Heart right ventricle (tissue), 16 donors: ENCODE measurements around the gene CPTP. TPM values are rescaled to one million over a fixed set of nuclear protein-coding genes. Genes with fewer than 3 reads are reported as not detected.

Source experiments
- ATAC-seq, 8 donors: fragments of 200-7000 bp; cut with Tn5 transposase; one replicate each; pipeline ENCODE4 v1.9.1; 2020; ENCODE audit warnings: mild to moderate bottlenecking in 8 of 8, moderate library complexity in 8 of 8, moderate number of reproducible peaks in 1 of 8
- DNase-seq, 2 donors: peaks; one replicate each; pipeline ENCODE4 v3.0.0-alpha.2; 2020
- H3K27ac ChIP-seq, 10 donors: fragments of 200-600 bp; sonication (generic) in 2 of 10; one replicate each; pipeline versions ENCODE4 v1.5.0 to v1.8.0; 2020 to 2022; ENCODE audit warnings: mild to moderate bottlenecking in 3 of 10
- H3K27me3 ChIP-seq, 7 donors: fragments of 200-600 bp; one replicate each; pipeline ENCODE4 v1.8.0; 2021 to 2022; ENCODE audit warnings: mild to moderate bottlenecking in 2 of 7
- H3K36me3 ChIP-seq, 9 donors: fragments of 200-600 bp; sonication (generic) in 1 of 9; one replicate each; pipeline versions ENCODE4 v1.5.0 to v1.8.0; 2020 to 2022; ENCODE audit warnings: mild to moderate bottlenecking in 2 of 9
- H3K4me1 ChIP-seq, 9 donors: fragments of 200-600 bp; sonication (generic) in 1 of 9; one replicate each; pipeline versions ENCODE4 v1.5.0 to v1.8.0; 2020 to 2022; ENCODE audit warnings: mild to moderate bottlenecking in 4 of 9
- H3K4me3 ChIP-seq, 10 donors: fragments of 200-600 bp; sonication (generic) in 2 of 10; one replicate each; pipeline versions ENCODE4 v1.5.0 to v1.8.0; 2020 to 2022; ENCODE audit warnings: mild to moderate bottlenecking in 7 of 10, moderate library complexity in 2 of 10
- H3K9me3 ChIP-seq, 11 donors: fragments of 200-600 bp in 10 of 11; sonication (generic) in 2 of 11; one replicate each; pipeline versions ENCODE4 v1.5.0 to v1.8.0; 2013 to 2022; ENCODE audit warnings: mild to moderate bottlenecking in 2 of 11, control low read depth in 1 of 11, moderate library complexity in 1 of 11
- WGBS, 2 donors: extraction: QIAGEN DNeasy Blood & Tissue Kit; methylation state at CpG; one replicate each; pipeline ENCODE4 v1.1.7; 2013; ENCODE audit warnings: inconsistent platforms in 1 of 2; 5-methylcytosine and 5-hydroxymethylcytosine counted together
- intact Hi-C, 10 donors: fragments of 100-400 bp; cut with DNase I; formaldehyde crosslinking; loops; one replicate each; pipeline versions ENCODE4 v1.11.1 to v1.14.2; 2022
- polyA plus RNA-seq, 2 donors: library from polyadenylated mRNA; stranded (reverse); fragments of 200-250 nt; gene quantifications; one replicate each; pipeline ENCODE4 v1.2.3, GENCODE V29; 2013
- total RNA-seq, 10 donors: library from RNA; stranded (reverse); fragmentation: NEBNext Ultra II Directional in 3 of 10; extraction: Animal tissue kit (Norgen Biotek cat#: 25700) in 3 of 10; gene quantifications; one replicate each; pipeline versions ENCODE4 v1.2.1 to v1.2.4, GENCODE V29; 2021 to 2023
- TF ChIP-seq, protein P1 (sequence below), 9 donors: fragments of 200-600 bp; sonication (generic) in 2 of 9; IDR thresholded peaks; one replicate each; pipeline versions ENCODE4 v1.5.0 to v1.8.0; 2021 to 2022; ENCODE audit warnings: antibody characterized with exemption in 9 of 9, mild to moderate bottlenecking in 5 of 9, moderate library complexity in 1 of 9
- donor health status: Arrhythmogenic right ventricular cardiomyopathy.
- donor health status: ischemic (EF 13 %, LVEDD 7.1; RV severe dilation, severe dysfunction).
- donor health status: healthy with polysubstance abuse.
- donor health status: DM: no; HTN: yes; CAD: no.
- donor health status: DM: no; HTN: no; CAD: no.
- donor health status: ischemic (EF 25% LVEDD 6.9; RV normal size, moderate dysfunction).
- donor health status: ischemic (EF 25% LVEDD 5.7; RV mildly dilated, moderate dysfunction).
- donor health status: healthy.
- donor health status: DM: yes; HTN: yes; CAD: no.
- donor health status: Ischemic cardiomyopathy.
- donor health status: ischemic (EF 35%, LVEDD 5.7; RV mildly dilated, moderate dysfunction).
- donor health status: nonischemic (EF 11% LVEDD 7.7; RV severe dilation, severe dysfunction).
- donor health status: DM: yes; HTN: yes; CAD: no.
- donor health status: PGD.
- donor health status: ischemic (EF 29% LVEDD 5.4; RV normal size, mild dysfunction).
- donor health status: nonischemic (EF 23%, LVEDD 6.1; RV moderate dilation, normal function).

Gene CPTP
- total and polyA plus RNA-seq, 12 donors = 49.4 to 222 (median 65.4) TPM

GRCh38 chr1:1278620-1279019, 46.0 kb upstream of the CPTP start:
- no peak overlapping the region for H3K27ac ChIP-seq
- intact Hi-C loops = no loop called here
- no peaks in the 10 kb centered on the region for H3K36me3 ChIP-seq
- no peak for ATAC-seq
- 95 to 96% methylated on average over 13 of the region's 13 CpGs for WGBS, 2 donors
- H3K4me1 ChIP-seq = peaks cover 5 to 20% (median 9%) of the 10 kb centered on the region in 9 donors
- H3K27me3 ChIP-seq = no peaks in the 10 kb centered on the region
- H3K4me3 ChIP-seq = no peak overlapping the region
- DNase-seq = no peak
- TF ChIP-seq, protein P1, sequence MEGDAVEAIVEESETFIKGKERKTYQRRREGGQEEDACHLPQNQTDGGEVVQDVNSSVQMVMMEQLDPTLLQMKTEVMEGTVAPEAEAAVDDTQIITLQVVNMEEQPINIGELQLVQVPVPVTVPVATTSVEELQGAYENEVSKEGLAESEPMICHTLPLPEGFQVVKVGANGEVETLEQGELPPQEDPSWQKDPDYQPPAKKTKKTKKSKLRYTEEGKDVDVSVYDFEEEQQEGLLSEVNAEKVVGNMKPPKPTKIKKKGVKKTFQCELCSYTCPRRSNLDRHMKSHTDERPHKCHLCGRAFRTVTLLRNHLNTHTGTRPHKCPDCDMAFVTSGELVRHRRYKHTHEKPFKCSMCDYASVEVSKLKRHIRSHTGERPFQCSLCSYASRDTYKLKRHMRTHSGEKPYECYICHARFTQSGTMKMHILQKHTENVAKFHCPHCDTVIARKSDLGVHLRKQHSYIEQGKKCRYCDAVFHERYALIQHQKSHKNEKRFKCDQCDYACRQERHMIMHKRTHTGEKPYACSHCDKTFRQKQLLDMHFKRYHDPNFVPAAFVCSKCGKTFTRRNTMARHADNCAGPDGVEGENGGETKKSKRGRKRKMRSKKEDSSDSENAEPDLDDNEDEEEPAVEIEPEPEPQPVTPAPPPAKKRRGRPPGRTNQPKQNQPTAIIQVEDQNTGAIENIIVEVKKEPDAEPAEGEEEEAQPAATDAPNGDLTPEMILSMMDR (IDR thresholded peaks at IDR 0.05) = no peak
- H3K9me3 ChIP-seq = no peaks in the 10 kb centered on the region

DNA sequence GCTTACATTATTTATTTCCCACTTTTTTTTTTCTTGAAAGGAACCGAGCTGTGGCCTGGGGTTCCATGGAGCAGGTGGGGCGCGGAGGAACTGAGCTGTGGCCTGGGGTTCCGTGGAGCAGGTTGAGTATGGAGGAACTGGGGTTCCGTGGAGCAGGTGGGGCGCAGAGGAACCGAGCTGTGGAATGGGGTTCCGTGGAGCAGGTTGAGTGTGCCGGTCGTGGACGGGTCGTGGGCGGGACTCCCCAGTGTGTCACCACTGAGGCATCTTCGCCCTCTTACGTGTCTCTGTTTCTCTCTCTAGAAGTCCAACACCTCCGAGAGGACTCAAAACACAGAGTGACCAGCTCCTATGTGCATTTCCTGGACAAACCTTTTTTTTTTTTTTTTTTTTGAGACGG, 45.6 kb upstream of the CPTP start:
- ATAC-seq (no peak), DNase-seq (no peak)
- intact Hi-C loops = no loop called here
- H3K9me3 ChIP-seq = no peaks in the 10 kb centered on the region
- H3K36me3 ChIP-seq = no peaks in the 10 kb centered on the region
- H3K27ac ChIP-seq = no peak overlapping the region
- H3K4me3 ChIP-seq = no peak overlapping the region
- TF ChIP-seq, protein P1 (IDR thresholded peaks at IDR 0.05) = no peak
- H3K4me1 ChIP-seq = peaks cover 5 to 20% (median 8%) of the 10 kb centered on the region in 9 donors
- WGBS, 2 donors = 92 to 93% methylated on average over 16 of the region's 17 CpGs
- no peaks in the 10 kb centered on the region for H3K27me3 ChIP-seq

DNA sequence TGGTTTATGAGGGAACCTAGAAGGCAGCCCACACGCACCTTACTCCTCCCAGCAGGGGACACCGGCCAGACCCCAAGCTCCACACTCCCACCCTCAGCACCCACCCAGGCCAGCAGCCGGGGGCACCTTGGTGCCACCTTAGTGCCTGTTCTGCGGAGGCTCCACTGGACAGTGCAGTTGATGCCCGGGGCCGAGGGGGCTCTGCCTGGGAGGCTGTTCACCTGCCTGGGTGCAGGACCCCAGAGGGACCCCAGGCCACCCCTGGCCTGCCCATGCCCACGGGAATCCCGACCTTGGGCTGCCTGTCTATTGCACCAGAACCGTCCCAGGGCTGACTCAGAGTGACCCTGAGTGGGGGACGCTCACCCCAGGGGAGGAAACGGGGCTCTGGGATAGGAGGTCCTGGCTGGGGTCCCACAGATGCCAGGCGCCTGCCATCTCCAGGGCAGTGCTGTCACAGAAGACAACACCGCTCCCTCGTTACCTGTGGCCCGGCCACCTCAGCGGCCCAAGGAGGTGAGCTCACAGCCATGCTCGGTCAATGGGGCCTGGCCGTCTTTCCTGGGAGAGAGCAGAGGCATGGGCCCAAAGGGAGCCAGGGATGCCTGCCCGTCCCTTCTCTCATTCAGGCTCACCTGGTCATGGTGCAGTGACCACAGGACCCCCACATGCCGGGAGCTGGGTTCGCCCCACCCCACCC, 43.7 kb upstream of the CPTP start:
- TF ChIP-seq, protein P1 (IDR thresholded peaks at IDR 0.05) = no peak
- Histone ChIP-seq H3K27ac (peak overlapping the region in 1 of 10 donors; percentile 31), H3K4me1 (peaks cover 0 to 11% (median 0%) of the 10 kb centered on the region in 9 donors), H3K4me3 (no peak overlapping the region), H3K27me3 (peaks cover 0 to 12% (median 8%) of the 10 kb centered on the region in 7 donors), H3K9me3 (no peaks in the 10 kb centered on the region), H3K36me3 (no peaks in the 10 kb centered on the region)
- intact Hi-C loops = no loop called here
- ATAC-seq (peak in 4 of 8 donors; percentile 2 to 7 (median 6)), DNase-seq (peak in 1 of 2 donors; percentile 10)
- 89 to 94% methylated on average over 21 of the region's 21 CpGs for WGBS, 2 donors

DNA sequence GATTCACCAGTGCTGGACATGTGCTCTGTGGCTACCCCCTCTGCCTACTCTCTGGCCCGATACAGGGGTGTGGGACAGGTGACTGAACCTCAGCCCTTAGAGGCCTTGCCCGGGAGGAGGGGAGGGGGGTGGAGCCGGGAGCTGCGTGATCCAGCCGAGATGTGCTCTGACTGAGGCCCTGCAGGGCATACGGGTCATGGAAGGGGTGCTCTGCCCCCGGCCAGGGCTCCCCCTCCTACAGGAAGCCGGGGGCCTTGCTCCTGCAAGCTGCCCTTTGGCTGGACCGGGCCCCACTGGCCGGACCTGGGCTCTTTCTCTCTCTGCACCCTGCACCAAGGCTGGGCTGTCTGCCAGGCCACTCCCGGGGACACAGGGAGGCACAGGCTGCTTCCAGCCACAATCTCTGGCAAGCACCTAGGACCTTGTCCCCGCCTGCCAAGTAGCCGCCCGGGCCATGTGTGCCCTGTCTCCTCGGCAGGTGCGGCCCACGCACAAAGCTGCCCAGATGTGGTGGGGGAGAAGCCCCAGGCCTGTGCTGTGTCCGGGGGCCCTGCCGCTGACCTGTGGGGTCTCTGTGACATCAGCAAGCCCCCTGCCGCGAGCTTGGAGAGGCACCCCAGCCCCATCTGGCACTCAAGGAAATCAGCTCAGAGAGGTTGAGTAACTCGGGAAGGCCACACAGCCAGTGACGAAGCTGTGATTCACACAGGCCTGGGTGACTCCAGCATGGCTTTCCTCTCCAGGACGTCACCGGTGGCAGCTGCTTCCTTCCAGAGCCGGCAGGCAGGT, 42.9 kb upstream of the CPTP start:
- TF ChIP-seq, protein P1 (IDR thresholded peaks at IDR 0.05) = no peak
- H3K9me3 ChIP-seq = no peaks in the 10 kb centered on the region
- peaks cover 0 to 19% (median 16%) of the 10 kb centered on the region in 7 donors for H3K27me3 ChIP-seq
- H3K4me3 ChIP-seq = no peak overlapping the region
- peaks cover 0 to 11% (median 0%) of the 10 kb centered on the region in 9 donors for H3K4me1 ChIP-seq
- intact Hi-C loops = no loop called here
- H3K36me3 ChIP-seq = no peaks in the 10 kb centered on the region
- ATAC-seq = peak; percentile 62 to 95 (median 87)
- H3K27ac ChIP-seq = peak overlapping the region in 4 of 10 donors; percentile 4 to 46 (median 37)
- 31 to 45% methylated on average over 26 of the region's 26 CpGs for WGBS, 2 donors
- DNase-seq = peak; percentile 77 to 83
